ENCODE measurements around the gene FAF1. TPM values are rescaled to one million over a fixed set of nuclear protein-coding genes. Genes with fewer than 3 reads are reported as not detected.

The FAF1 gene
- total and polyA plus RNA-seq, 8 donors = 47.4 to 58.3 (median 53.2) TPM

- ATAC-seq = no peak
- TF ChIP-seq CTCF (IDR thresholded peaks at IDR 0.05) = no peak
- DNase-seq = no peak
- H3K36me3 ChIP-seq = peaks cover 0 to 4% of the 10 kb centered on the region in 2 donors
- no peak overlapping the region for H3K4me3 ChIP-seq
- H3K27me3 ChIP-seq = no peaks in the 10 kb centered on the region
- H3K27ac ChIP-seq = no peak overlapping the region
- no peaks in the 10 kb centered on the region for H3K9me3 ChIP-seq
- H3K4me1 ChIP-seq = no peaks in the 10 kb centered on the region
- intact Hi-C loops (cut with DNase I) = no loop called here
Measured at GRCh38 chr1:50452700-50453099, 507.4 kb downstream of the FAF1 start.

GRCh38 chr1:50450861-50451653, 509.0 kb downstream of the FAF1 start:
- TF ChIP-seq CTCF (IDR thresholded peaks at IDR 0.05) = no peak
- H3K9me3 ChIP-seq = no peaks in the 10 kb centered on the region
- no peak for ATAC-seq
- no peaks in the 10 kb centered on the region for H3K27me3 ChIP-seq
- no peak for DNase-seq
- H3K4me1 ChIP-seq = no peaks in the 10 kb centered on the region
- H3K4me3 ChIP-seq = no peak overlapping the region
- intact Hi-C loops (cut with DNase I) = no loop called here
- H3K27ac ChIP-seq = no peak overlapping the region
- peaks cover 0 to 4% of the 10 kb centered on the region in 2 donors for H3K36me3 ChIP-seq

GRCh38 chr1:50447961-50448360, 512.1 kb downstream of the FAF1 start:
- Histone ChIP-seq H3K36me3 (no peaks in the 10 kb centered on the region), H3K27me3 (no peaks in the 10 kb centered on the region), H3K4me3 (no peak overlapping the region), H3K27ac (no peak overlapping the region), H3K4me1 (no peaks in the 10 kb centered on the region), H3K9me3 (no peaks in the 10 kb centered on the region)
- DNase-seq = no peak
- ATAC-seq = no peak
- intact Hi-C loops (cut with DNase I) = no loop called here
- no peak for TF ChIP-seq CTCF (IDR thresholded peaks at IDR 0.05)

GRCh38 chr1:50441183-50441582, 518.9 kb downstream of the FAF1 start:
- Histone ChIP-seq H3K27ac (no peak overlapping the region), H3K36me3 (peaks cover 0 to 37% of the 10 kb centered on the region in 2 donors), H3K9me3 (no peaks in the 10 kb centered on the region), H3K27me3 (no peaks in the 10 kb centered on the region), H3K4me1 (no peaks in the 10 kb centered on the region), H3K4me3 (no peak overlapping the region)
- TF ChIP-seq CTCF (IDR thresholded peaks at IDR 0.05) = no peak
- DNase-seq = no peak
- intact Hi-C loops (cut with DNase I) = no loop called here
- no peak for ATAC-seq

- intact Hi-C loops (cut with DNase I) = no loop called here
- no peak for ATAC-seq
- no peaks in the 10 kb centered on the region for H3K9me3 ChIP-seq
- H3K36me3 ChIP-seq = peaks cover 0 to 37% of the 10 kb centered on the region in 2 donors
- no peaks in the 10 kb centered on the region for H3K4me1 ChIP-seq
- H3K4me3 ChIP-seq = no peak overlapping the region
- no peak overlapping the region for H3K27ac ChIP-seq
- H3K27me3 ChIP-seq = no peaks in the 10 kb centered on the region
- no peak for DNase-seq
- no peak for TF ChIP-seq CTCF (IDR thresholded peaks at IDR 0.05)
Measured at GRCh38 chr1:50438945-50439344, 521.1 kb downstream of the FAF1 start.
